HG03064 (cell line): Measurements from ENCODE around the gene P2RY14.
"Not testable (repeated sequence)": the region's sequence is repeated elsewhere in the genome, so short reads cannot be mapped to it uniquely, and the experiment has no call there.

Experiments used
- ATAC-seq: cut with Tn5 transposase; IDR thresholded peaks from one replicate; pipeline ENCODE4 v1.9.1; 2021; ENCODE audit warnings: low read depth; ENCODE audit not compliant: unreplicated experiment

The P2RY14 gene

GRCh38 chr3:151265166-151265565 is 13.2 kb downstream of the P2RY14 start:
- no peak for ATAC-seq

- ATAC-seq = no peak
These were observed 13.7 kb downstream of the P2RY14 start for GRCh38 chr3:151264605-151265004.

- ATAC-seq = no peak
These were observed 15.3 kb downstream of the P2RY14 start for GRCh38 chr3:151262871-151263525.

GRCh38 chr3:151259664-151260063 is 18.7 kb downstream of the P2RY14 start:
- no peak for ATAC-seq

GRCh38 chr3:151256749-151257148 is 21.6 kb downstream of the P2RY14 start:
- ATAC-seq = no peak

- no peak for ATAC-seq
These were observed 29.5 kb downstream of the P2RY14 start for GRCh38 chr3:151248772-151249337.

- ATAC-seq = not testable (repeated sequence)
These were observed 36.3 kb downstream of the P2RY14 start for GRCh38 chr3:151242006-151242405.

- no peak for ATAC-seq
These were observed 41.6 kb downstream of the P2RY14 start for GRCh38 chr3:151236736-151237135.

- no peak for ATAC-seq
These were observed 42.0 kb downstream of the P2RY14 start for GRCh38 chr3:151236316-151236715.

- no peak for ATAC-seq
These were observed 43.5 kb downstream of the P2RY14 start for GRCh38 chr3:151234825-151235224.

GRCh38 chr3:151232991-151233390 is 45.4 kb downstream of the P2RY14 start:
- no peak for ATAC-seq

GRCh38 chr3:151232403-151232802 is 45.9 kb downstream of the P2RY14 start:
- not testable (repeated sequence) for ATAC-seq

GRCh38 chr3:151230646-151231045 is 47.7 kb downstream of the P2RY14 start:
- ATAC-seq = no peak

GRCh38 chr3:151228666-151229040 is 49.7 kb downstream of the P2RY14 start:
- ATAC-seq = no peak

- ATAC-seq = peak; percentile 81
These were observed 50.3 kb downstream of the P2RY14 start for GRCh38 chr3:151227807-151228665.

- ATAC-seq = peak; percentile 29
These were observed 51.0 kb downstream of the P2RY14 start for GRCh38 chr3:151227266-151227806.

GRCh38 chr3:151226825-151227224 is 51.5 kb downstream of the P2RY14 start:
- ATAC-seq = no peak

GRCh38 chr3:151226088-151226563 is 52.2 kb downstream of the P2RY14 start:
- ATAC-seq = no peak

GRCh38 chr3:151225040-151225975 is 53.0 kb downstream of the P2RY14 start:
- ATAC-seq = no peak

GRCh38 chr3:151224268-151224866 is 54.0 kb downstream of the P2RY14 start:
- ATAC-seq = no peak
